ENCODE data around the gene FBXO27. TPM values are rescaled to one million over a fixed set of nuclear protein-coding genes. Genes with fewer than 3 reads are reported as not detected.
"Not testable (repeated sequence)": the region's sequence is repeated elsewhere in the genome, so short reads cannot be mapped to it uniquely, and the experiment has no call there.

Gene FBXO27
- total and polyA plus RNA-seq, 2 experiments from 2014 or later = 6.2 to 13.7 TPM

DNA sequence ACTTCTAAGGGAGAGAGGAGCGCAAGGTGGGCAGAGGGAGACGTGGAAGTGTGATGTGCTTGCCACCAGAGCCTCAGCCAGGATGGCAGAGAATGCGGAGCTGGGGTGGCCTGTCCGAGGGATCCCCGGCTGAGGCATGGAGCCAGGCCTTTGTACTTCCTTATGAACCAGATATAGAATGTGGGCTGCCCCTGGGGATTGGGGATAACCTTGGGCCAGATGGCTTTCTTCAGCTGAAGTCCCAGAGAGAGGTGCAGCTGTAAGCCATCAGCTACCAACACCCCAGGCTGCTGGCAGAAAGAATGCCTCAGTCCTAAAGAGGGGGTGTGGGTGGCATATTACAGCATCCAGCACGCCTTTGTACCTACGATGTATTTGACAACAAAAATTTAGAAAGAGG is 31.3 kb downstream of the FBXO27 start:
- no peak overlapping the region for H3K4me3 Mint-ChIP-seq
- no peaks in the 10 kb centered on the region for H3K9me2 ChIP-seq (ENCODE audit: insufficient read depth)
- peaks cover 3% of the 10 kb centered on the region for H3K27me3 Mint-ChIP-seq (ENCODE audit: insufficient read depth, low read depth, poor library complexity)
- H3K4me3 ChIP-seq = no peak overlapping the region
- no peak for DNase-seq (ENCODE audit: low spot score)
- H2AFZ ChIP-seq = no peak overlapping the region
- no peak overlapping the region for H3K4me2 ChIP-seq
- no peaks in the 10 kb centered on the region for H3K36me3 Mint-ChIP-seq (ENCODE audit: low read depth)
- H3K27ac ChIP-seq (ENCODE audit: low read depth) = no peak overlapping the region
- ATAC-seq = no peak
- no peaks in the 10 kb centered on the region for H3F3A ChIP-seq (replicated peaks; ENCODE audit: low read depth)
- H3K9me3 Mint-ChIP-seq = no peaks in the 10 kb centered on the region
- no peaks in the 10 kb centered on the region for H3K4me1 ChIP-seq (ENCODE audit: insufficient read depth)
- H4K20me1 ChIP-seq (replicated peaks; ENCODE audit: insufficient read depth) = no peaks in the 10 kb centered on the region
- no peak for TF ChIP-seq EZH2phosphoT487 (IDR thresholded peaks at IDR 0.05; ENCODE audit: unreplicated experiment)
- TF ChIP-seq, protein P1, sequence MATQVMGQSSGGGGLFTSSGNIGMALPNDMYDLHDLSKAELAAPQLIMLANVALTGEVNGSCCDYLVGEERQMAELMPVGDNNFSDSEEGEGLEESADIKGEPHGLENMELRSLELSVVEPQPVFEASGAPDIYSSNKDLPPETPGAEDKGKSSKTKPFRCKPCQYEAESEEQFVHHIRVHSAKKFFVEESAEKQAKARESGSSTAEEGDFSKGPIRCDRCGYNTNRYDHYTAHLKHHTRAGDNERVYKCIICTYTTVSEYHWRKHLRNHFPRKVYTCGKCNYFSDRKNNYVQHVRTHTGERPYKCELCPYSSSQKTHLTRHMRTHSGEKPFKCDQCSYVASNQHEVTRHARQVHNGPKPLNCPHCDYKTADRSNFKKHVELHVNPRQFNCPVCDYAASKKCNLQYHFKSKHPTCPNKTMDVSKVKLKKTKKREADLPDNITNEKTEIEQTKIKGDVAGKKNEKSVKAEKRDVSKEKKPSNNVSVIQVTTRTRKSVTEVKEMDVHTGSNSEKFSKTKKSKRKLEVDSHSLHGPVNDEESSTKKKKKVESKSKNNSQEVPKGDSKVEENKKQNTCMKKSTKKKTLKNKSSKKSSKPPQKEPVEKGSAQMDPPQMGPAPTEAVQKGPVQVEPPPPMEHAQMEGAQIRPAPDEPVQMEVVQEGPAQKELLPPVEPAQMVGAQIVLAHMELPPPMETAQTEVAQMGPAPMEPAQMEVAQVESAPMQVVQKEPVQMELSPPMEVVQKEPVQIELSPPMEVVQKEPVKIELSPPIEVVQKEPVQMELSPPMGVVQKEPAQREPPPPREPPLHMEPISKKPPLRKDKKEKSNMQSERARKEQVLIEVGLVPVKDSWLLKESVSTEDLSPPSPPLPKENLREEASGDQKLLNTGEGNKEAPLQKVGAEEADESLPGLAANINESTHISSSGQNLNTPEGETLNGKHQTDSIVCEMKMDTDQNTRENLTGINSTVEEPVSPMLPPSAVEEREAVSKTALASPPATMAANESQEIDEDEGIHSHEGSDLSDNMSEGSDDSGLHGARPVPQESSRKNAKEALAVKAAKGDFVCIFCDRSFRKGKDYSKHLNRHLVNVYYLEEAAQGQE (IDR thresholded peaks at IDR 0.05; ENCODE audit: unreplicated experiment) = no peak
- TF ChIP-seq, protein P2, sequence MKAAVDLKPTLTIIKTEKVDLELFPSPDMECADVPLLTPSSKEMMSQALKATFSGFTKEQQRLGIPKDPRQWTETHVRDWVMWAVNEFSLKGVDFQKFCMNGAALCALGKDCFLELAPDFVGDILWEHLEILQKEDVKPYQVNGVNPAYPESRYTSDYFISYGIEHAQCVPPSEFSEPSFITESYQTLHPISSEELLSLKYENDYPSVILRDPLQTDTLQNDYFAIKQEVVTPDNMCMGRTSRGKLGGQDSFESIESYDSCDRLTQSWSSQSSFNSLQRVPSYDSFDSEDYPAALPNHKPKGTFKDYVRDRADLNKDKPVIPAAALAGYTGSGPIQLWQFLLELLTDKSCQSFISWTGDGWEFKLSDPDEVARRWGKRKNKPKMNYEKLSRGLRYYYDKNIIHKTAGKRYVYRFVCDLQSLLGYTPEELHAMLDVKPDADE (IDR thresholded peaks at IDR 0.05) = no peak
- TF ChIP-seq, protein P3, sequence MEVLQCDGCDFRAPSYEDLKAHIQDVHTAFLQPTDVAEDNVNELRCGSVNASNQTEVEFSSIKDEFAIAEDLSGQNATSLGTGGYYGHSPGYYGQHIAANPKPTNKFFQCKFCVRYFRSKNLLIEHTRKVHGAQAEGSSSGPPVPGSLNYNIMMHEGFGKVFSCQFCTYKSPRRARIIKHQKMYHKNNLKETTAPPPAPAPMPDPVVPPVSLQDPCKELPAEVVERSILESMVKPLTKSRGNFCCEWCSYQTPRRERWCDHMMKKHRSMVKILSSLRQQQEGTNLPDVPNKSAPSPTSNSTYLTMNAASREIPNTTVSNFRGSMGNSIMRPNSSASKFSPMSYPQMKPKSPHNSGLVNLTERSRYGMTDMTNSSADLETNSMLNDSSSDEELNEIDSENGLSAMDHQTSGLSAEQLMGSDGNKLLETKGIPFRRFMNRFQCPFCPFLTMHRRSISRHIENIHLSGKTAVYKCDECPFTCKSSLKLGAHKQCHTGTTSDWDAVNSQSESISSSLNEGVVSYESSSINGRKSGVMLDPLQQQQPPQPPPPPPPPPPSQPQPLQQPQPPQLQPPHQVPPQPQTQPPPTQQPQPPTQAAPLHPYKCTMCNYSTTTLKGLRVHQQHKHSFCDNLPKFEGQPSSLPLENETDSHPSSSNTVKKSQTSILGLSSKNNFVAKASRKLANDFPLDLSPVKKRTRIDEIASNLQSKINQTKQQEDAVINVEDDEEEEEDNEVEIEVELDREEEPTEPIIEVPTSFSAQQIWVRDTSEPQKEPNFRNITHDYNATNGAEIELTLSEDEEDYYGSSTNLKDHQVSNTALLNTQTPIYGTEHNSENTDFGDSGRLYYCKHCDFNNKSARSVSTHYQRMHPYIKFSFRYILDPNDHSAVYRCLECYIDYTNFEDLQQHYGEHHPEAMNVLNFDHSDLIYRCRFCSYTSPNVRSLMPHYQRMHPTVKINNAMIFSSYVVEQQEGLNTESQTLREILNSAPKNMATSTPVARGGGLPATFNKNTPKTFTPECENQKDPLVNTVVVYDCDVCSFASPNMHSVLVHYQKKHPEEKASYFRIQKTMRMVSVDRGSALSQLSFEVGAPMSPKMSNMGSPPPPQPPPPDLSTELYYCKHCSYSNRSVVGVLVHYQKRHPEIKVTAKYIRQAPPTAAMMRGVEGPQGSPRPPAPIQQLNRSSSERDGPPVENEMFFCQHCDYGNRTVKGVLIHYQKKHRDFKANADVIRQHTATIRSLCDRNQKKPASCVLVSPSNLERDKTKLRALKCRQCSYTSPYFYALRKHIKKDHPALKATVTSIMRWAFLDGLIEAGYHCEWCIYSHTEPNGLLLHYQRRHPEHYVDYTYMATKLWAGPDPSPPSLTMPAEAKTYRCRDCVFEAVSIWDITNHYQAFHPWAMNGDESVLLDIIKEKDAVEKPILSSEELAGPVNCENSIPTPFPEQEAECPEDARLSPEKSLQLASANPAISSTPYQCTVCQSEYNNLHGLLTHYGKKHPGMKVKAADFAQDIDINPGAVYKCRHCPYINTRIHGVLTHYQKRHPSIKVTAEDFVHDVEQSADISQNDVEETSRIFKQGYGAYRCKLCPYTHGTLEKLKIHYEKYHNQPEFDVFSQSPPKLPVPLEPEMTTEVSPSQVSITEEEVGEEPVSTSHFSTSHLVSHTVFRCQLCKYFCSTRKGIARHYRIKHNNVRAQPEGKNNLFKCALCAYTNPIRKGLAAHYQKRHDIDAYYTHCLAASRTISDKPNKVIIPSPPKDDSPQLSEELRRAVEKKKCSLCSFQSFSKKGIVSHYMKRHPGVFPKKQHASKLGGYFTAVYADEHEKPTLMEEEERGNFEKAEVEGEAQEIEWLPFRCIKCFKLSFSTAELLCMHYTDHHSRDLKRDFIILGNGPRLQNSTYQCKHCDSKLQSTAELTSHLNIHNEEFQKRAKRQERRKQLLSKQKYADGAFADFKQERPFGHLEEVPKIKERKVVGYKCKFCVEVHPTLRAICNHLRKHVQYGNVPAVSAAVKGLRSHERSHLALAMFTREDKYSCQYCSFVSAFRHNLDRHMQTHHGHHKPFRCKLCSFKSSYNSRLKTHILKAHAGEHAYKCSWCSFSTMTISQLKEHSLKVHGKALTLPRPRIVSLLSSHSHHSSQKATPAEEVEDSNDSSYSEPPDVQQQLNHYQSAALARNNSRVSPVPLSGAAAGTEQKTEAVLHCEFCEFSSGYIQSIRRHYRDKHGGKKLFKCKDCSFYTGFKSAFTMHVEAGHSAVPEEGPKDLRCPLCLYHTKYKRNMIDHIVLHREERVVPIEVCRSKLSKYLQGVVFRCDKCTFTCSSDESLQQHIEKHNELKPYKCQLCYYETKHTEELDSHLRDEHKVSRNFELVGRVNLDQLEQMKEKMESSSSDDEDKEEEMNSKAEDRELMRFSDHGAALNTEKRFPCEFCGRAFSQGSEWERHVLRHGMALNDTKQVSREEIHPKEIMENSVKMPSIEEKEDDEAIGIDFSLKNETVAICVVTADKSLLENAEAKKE (CRISPR knock-in tag; IDR thresholded peaks at IDR 0.05) = no peak
- no peak for TF ChIP-seq ZNF114 (CRISPR knock-in tag; IDR thresholded peaks at IDR 0.05)
- TF ChIP-seq EZH2 (IDR thresholded peaks at IDR 0.05; ENCODE audit: low read depth, unreplicated experiment) = no peak
- no peak for TF ChIP-seq CREB1 (CRISPR knock-in tag; IDR thresholded peaks at IDR 0.05; ENCODE audit: low read depth)
- no peak for TF ChIP-seq NANOG (IDR thresholded peaks at IDR 0.05; ENCODE audit: borderline replicate concordance)
- no peak for TF ChIP-seq JUNB (IDR thresholded peaks at IDR 0.05; ENCODE audit: unreplicated experiment)
- TF ChIP-seq ZNF331 (CRISPR knock-in tag; IDR thresholded peaks at IDR 0.05; ENCODE audit: low read depth) = no peak
- no peak for TF ChIP-seq STAT1 (IDR thresholded peaks at IDR 0.05; ENCODE audit: unreplicated experiment)
- H3K36me3 ChIP-seq (ENCODE audit: insufficient read depth) = no peaks in the 10 kb centered on the region
- no peak overlapping the region for H3K27ac Mint-ChIP-seq
- no peaks in the 10 kb centered on the region for H3K4me1 Mint-ChIP-seq
- H3K27me3 ChIP-seq (ENCODE audit: insufficient read depth) = no peaks in the 10 kb centered on the region
- no peaks in the 10 kb centered on the region for H3K79me2 ChIP-seq (replicated peaks; ENCODE audit: insufficient read depth)

DNA sequence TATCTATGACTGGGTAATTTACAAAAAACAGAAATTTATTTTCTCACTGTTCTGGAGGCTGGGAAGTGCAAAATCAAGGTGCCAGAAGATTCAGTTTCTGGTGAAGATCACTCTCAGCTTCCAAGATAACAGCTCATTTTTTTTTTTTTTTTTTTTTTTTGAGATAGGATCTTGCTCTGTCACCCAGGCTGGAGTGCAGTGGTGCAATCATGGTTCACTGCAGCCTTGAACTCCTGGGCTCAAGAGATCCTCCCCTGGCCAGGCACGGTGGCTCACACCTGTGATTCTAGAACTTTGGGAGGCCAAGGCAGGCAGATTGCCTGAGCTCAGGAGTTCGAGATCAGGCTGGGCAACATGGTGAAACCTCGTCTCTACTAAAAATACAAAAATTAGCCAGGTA is 34.8 kb downstream of the FBXO27 start:
- not testable (repeated sequence) for H2AFZ ChIP-seq; H3K27ac Mint-ChIP-seq; ATAC-seq; H3K4me2 ChIP-seq; H3K4me3 ChIP-seq; H3K36me3 Mint-ChIP-seq (ENCODE audit: low read depth); H3F3A ChIP-seq (replicated peaks; ENCODE audit: low read depth); H3K36me3 ChIP-seq (ENCODE audit: insufficient read depth); H3K27me3 Mint-ChIP-seq (ENCODE audit: insufficient read depth, low read depth, poor library complexity); DNase-seq (ENCODE audit: low spot score); H3K4me1 ChIP-seq (ENCODE audit: insufficient read depth); H3K9me2 ChIP-seq (ENCODE audit: insufficient read depth); H3K4me1 Mint-ChIP-seq; H3K79me2 ChIP-seq (replicated peaks; ENCODE audit: insufficient read depth); H3K9me3 Mint-ChIP-seq; H4K20me1 ChIP-seq (replicated peaks; ENCODE audit: insufficient read depth); H3K27me3 ChIP-seq (ENCODE audit: insufficient read depth); H3K27ac ChIP-seq (ENCODE audit: low read depth); H3K4me3 Mint-ChIP-seq

Measured in GM23338 (cell line).